Smooth muscle cell of bladder (primary cell): ENCODE data around the gene PSEN2. TPM values are rescaled to one million over a fixed set of nuclear protein-coding genes. Genes with fewer than 3 reads are reported as not detected.

Experiments
- total RNA-seq: library from RNA; depleted of rRNA; stranded (reverse); fragments of >200 nt; gene quantifications from 2 replicates; pipeline ENCODE4 v1.2.3, GENCODE V29; 2014

Gene PSEN2
- total RNA-seq: 19.2 and 20.1 TPM in 2 replicates

DNA sequence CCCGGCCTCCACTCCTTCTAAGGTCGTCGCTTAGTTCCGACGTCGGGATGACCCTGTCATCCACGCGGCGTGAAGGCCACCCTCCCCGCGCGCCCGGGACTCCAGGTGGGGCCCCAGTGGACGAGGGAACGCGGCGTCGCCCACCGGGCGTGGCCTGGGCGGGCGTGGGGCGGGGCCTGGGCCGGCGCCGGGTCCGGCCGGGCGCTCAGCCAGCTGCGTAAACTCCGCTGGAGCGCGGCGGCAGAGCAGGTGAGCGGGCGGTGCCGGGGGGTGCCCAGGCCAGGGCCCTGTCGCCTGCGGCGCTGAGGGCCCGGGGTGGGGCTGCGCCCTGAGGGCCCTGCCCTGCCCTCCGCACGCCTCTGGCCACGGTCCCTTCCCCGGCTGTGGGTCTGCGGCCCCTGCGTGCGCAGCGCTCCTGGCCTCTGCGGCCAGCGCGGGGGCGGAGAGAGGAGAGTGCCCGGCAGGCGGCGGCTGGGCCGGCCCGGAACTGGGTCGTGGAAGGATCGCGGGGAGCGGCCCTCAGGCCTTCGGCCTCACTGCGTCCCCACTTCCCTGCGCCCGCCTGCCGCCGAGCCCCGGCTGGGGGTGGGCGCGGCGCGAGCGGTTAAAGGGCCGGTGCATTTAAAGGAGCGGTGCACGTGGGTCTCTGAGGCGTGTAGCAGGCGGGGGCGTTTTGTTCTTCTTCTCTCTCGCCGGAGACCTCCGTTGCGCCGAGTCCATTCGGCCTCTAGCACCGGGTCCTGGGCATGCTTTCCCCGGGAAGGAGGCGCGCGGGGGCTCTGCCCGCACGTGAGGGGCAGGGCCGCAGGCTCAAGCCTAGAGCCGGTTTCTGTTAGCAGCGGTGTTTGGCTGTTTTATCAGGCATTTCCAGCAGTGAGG lies at the start of gene PSEN2:
Gene PSEN2 (plus strand): TSS at position 216 of the 879 bp plus-strand sequence. CDS start 11,292 bp downstream, outside the sequence.

DNA sequence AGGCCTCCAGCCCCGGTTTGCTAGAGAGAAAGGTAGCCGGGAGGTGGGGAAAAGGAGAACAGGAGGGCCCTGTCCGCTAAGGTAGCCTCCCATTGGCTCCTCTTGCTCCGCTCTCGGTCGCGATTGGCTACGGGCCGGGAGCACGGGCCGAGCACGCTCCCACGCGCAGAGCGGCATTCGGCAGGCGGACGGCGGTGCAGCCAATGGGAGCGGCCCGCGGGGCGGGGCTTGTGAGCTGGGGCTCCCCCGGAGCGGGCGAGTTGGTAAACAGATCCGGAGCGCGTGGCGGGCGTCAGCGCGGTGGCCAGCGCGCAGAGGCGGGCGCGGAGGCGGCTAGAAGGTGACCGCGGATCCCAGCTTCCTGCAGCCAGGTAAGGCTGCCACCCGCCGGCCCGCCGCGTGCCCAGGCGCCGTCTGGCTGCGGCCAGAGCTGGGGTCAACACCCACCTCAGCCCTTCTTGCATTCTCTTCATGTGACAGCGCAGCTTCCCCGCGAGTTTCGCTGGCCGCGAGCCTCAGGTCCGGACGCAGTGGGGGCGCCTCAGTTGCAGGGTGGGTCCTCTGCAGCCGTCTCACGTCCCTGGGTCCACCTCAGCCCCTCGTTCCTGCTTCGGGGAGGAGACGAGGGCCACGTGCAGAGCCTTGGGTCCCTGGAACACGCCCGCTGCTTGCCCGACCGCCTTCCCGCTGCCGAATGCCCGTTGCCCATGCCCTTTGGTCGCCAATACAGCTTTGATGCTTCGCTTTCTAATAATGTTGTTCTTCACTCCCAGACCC lies 69.8 kb downstream of the PSEN2 start, which contains the start of gene COQ8A:
Gene COQ8A (plus strand): TSS at position 266 of the 777 bp plus-strand sequence. CDS start 21,092 bp downstream, outside the sequence.

Other genes starting within 250 kb of the PSEN2 start
- 2.3 and 3.1 TPM in 2 replicates for gene ITPKB, start 131.3 kb upstream of the PSEN2 start, total RNA-seq
- gene COQ8A, start 69.7 kb downstream of the PSEN2 start, total RNA-seq: 7.4 and 10.4 TPM in 2 replicates